BE2C (cell line): ENCODE measurements around the gene DTYMK.

ENCODE experiments used
- DNase-seq: peaks from one replicate; pipeline ENCODE4 v3.0.0-alpha.2; 2020
- H3K27me3 ChIP-seq: fragments of 250-450 bp; sonication (Bioruptor Pico); 2 replicates; pipeline ENCODE4 v1.5.1; 2020; ENCODE audit warnings: mild to moderate bottlenecking
- H3K36me3 ChIP-seq: fragments of 250-450 bp; sonication (Bioruptor Pico); 2 replicates; pipeline ENCODE4 v1.5.1; 2020; ENCODE audit warnings: mild to moderate bottlenecking
- H3K4me1 ChIP-seq: fragments of 250-450 bp; sonication (Bioruptor Pico); 2 replicates; pipeline ENCODE4 v1.5.1; 2020
- H3K4me3 ChIP-seq: 2 replicates; pipeline ENCODE4 v1.5.1; 2011; ENCODE audit warnings: low read depth, low read length
- H3K9me3 ChIP-seq: fragments of 250-450 bp; sonication (Bioruptor Pico); 2 replicates; pipeline ENCODE4 v1.5.1; 2020
- CTCF ChIP-seq: IDR thresholded peaks from 2 replicates; pipeline ENCODE4 v1.5.1; 2012; ENCODE audit warnings: mild to moderate bottlenecking, low read depth, low read length

DTYMK gene

GRCh38 chr2:241637018-241637794 is 49.4 kb downstream of the DTYMK start, which contains the start of the genes ATG4B and THAP4:
ATG4B (plus strand) TSS chr2:241637693; CDS start chr2:241637715, 22 bp downstream.
THAP4 (minus strand) TSS chr2:241637158; CDS start chr2:241637017, 141 bp downstream.
- Histone ChIP-seq H3K4me1 (no peaks in the 10 kb centered on the region), H3K27me3 (no peaks in the 10 kb centered on the region), H3K4me3 (peak within 1 kb of the TSS; percentile 90), H3K9me3 (no peaks in the 10 kb centered on the region), H3K36me3 (peaks cover 46% of the 10 kb centered on the region)
- TF ChIP-seq CTCF: no peak
- DNase-seq: peak; percentile 87

GRCh38 chr2:241636182-241637017 is 50.2 kb downstream of the DTYMK start:
- H3K36me3 ChIP-seq: peaks cover 52% of the 10 kb centered on the region
- H3K9me3 ChIP-seq: no peaks in the 10 kb centered on the region
- peak overlapping the region; percentile 90 for H3K4me3 ChIP-seq
- DNase-seq: peak; percentile 62
- H3K4me1 ChIP-seq: no peaks in the 10 kb centered on the region
- H3K27me3 ChIP-seq: no peaks in the 10 kb centered on the region
- no peak for TF ChIP-seq CTCF

- Histone ChIP-seq H3K36me3 (peaks cover 58% of the 10 kb centered on the region), H3K4me3 (peak overlapping the region; percentile 90), H3K4me1 (no peaks in the 10 kb centered on the region), H3K9me3 (no peaks in the 10 kb centered on the region), H3K27me3 (no peaks in the 10 kb centered on the region)
- DNase-seq: no peak
- TF ChIP-seq CTCF: no peak
Observed at GRCh38 chr2:241635756-241636155, 50.9 kb downstream of the DTYMK start.

GRCh38 chr2:241633561-241633960 is 53.1 kb downstream of the DTYMK start:
- H3K27me3 ChIP-seq: no peaks in the 10 kb centered on the region
- H3K4me1 ChIP-seq: no peaks in the 10 kb centered on the region
- H3K4me3 ChIP-seq: no peak overlapping the region
- H3K36me3 ChIP-seq: peaks cover 55% of the 10 kb centered on the region
- no peak for DNase-seq
- TF ChIP-seq CTCF: no peak
- no peaks in the 10 kb centered on the region for H3K9me3 ChIP-seq

- H3K9me3 ChIP-seq: no peaks in the 10 kb centered on the region
- no peak overlapping the region for H3K4me3 ChIP-seq
- peaks cover 55% of the 10 kb centered on the region for H3K36me3 ChIP-seq
- H3K27me3 ChIP-seq: no peaks in the 10 kb centered on the region
- H3K4me1 ChIP-seq: no peaks in the 10 kb centered on the region
- no peak for TF ChIP-seq CTCF
- no peak for DNase-seq
Observed at GRCh38 chr2:241632478-241633325, 53.9 kb downstream of the DTYMK start.
